GM19455 (cell line): ENCODE results near the gene MPP4.

ENCODE experiments used
- ATAC-seq: cut with Tn5 transposase; IDR thresholded peaks from one replicate; pipeline ENCODE4 v1.9.1; 2021; ENCODE audit not compliant: unreplicated experiment

The MPP4 gene

DNA sequence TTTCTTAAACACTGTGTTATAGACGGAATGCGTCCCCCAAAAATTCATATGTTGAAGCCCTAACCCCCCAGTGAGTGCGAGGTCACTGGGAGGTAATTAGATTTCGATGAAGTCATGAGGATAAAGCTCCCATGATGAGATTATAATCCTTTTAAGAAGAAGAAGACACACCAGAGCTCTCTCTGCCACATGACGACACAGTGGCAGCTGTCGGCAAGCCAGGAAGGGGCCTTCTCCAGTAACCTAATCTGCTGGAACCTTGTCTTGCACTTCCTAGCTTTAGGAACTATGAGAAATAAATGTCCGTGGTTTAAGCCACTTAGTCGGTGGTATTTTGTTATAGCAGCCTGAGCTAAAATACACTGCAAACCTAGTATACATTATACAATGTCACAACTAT is 67.4 kb downstream of the MPP4 start:
- ATAC-seq, result no peak

GRCh38 chr2:201630577-201630976 is 67.9 kb downstream of the MPP4 start:
- no peak for ATAC-seq

DNA sequence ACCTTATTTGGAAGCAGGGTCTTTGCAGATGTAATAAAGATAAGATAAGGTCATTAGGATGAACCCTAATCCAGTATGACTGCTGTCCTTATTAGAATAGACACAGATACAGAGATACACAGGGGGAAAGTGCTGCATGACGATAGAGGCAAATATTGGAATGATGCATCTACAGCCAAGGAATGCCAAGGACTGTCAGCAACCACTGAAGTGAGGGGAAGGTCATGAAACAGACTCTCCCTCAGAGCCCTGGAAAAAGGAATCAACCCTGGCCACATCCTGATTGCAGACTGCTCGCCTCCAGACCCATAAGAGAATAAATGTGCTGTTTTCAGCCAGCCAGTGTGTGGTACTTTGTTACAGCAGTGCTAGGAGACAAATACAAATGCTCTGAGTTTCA is 69.9 kb downstream of the MPP4 start:
- ATAC-seq, result no peak

- no peak for ATAC-seq
Observed at GRCh38 chr2:201622306-201622970, 76.0 kb downstream of the MPP4 start.

GRCh38 chr2:201621293-201621999 is 77.0 kb downstream of the MPP4 start:
- no peak for ATAC-seq

- ATAC-seq, result no peak
Observed at GRCh38 chr2:201618744-201619662, 79.4 kb downstream of the MPP4 start.

DNA sequence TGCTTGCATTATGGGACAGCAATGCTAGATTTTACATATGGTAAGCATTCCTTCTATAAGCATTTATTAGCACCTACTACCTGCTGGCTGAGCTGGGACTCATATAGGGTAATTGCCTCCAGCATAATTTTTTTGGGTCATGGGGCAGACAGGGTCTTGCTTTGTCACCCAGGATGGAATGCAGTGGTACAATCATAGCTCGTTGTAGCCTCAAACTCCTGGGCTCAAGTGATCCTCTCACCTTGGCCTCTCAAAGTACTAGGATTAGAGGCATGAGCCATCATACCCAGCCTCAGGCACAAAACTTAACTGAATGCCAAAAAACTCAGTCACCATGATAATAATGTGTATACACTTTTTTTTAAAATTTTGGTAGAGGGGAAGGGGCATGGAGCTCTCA is 90.4 kb downstream of the MPP4 start:
- no peak for ATAC-seq

DNA sequence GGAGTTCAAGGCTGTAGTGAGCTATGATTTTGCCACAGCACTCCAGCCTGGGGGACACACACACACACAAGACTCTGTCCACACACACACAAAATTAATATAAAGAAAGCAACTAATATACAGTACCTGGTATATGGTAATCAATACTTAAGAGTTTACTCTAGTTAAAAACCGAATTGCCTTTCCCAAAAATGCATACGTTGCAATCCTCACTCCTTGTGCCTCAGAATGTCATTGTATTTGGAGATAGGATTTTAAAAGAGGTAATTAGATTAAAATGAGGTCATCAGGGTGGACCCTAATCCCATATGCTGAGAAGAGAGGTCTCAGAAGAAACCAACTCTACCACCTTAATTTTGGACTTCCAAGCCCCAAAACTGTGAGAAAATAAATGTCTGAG is 90.9 kb downstream of the MPP4 start:
- no peak for ATAC-seq

DNA sequence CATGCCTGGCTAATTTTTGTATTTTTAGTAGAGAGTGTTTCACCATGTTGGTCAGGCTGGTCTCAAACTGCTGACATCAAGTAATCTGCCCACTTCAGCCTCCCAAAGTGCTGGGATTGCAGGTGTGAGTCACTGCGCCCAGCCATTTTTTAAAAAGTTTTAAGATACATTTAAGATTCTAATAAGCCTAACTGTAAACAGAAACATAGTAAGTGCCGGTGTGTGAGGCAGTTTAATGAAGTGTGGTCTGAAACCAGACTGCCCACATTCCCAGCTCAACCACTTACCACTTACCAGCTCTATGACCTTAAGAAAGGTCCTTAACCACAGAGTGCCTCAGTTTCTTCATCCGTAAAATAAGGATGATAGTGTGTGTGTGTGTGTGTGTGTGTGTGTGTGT is 97.5 kb downstream of the MPP4 start:
- no peak for ATAC-seq

GRCh38 chr2:201597397-201597796 is 101.0 kb downstream of the MPP4 start:
- ATAC-seq, result no peak
